Activated CD4-positive, alpha-beta T cell treated with anti-CD3 and anti-CD28 coated beads, Interleukin-2, amount 10 ng/mL, durations not matched to agents 7 days and 5 days (primary cell): ENCODE results near the gene BCAS3. TPM values are rescaled to one million over a fixed set of nuclear protein-coding genes. Genes with fewer than 3 reads are reported as not detected.
"Not testable (repeated sequence)": the region's sequence is repeated elsewhere in the genome, so short reads cannot be mapped to it uniquely, and the experiment has no call there.

Source experiments
- CTCF ChIA-PET: fragments of 350-600 bp; sonication (Branson Sonifier 250); formaldehyde crosslinking; loops from one replicate; lab custom pipeline; 2021; ENCODE audit warnings: antibody characterized with exemption; lab: Charles Lee
- POLR2A ChIA-PET: fragments of 350-600 bp; sonication (Branson Sonifier 250); formaldehyde crosslinking; loops from one replicate; lab custom pipeline; 2021; ENCODE audit warnings: antibody characterized with exemption; lab: Charles Lee
- DNase-seq: peaks from one replicate; pipeline ENCODE4 v3.0.0-alpha.2; 2020
- H3K27ac Mint-ChIP-seq: one replicate; pipeline ENCODE4 v1.8.0; 2021; ENCODE audit warnings: mild to moderate bottlenecking, moderate library complexity, mixed read lengths
- H3K27me3 Mint-ChIP-seq: one replicate; pipeline ENCODE4 v1.8.0; 2021; ENCODE audit warnings: mixed read lengths
- H3K36me3 Mint-ChIP-seq: one replicate; pipeline ENCODE4 v1.8.0; 2021; ENCODE audit warnings: low read depth, mixed read lengths
- H3K4me1 Mint-ChIP-seq: one replicate; pipeline ENCODE4 v1.8.0; 2021; ENCODE audit warnings: mixed read lengths
- H3K4me3 Mint-ChIP-seq: one replicate; pipeline ENCODE4 v1.8.0; 2021; ENCODE audit warnings: mild to moderate bottlenecking, moderate library complexity, mixed read lengths
- H3K9me3 Mint-ChIP-seq: one replicate; pipeline ENCODE4 v1.8.0; 2021; ENCODE audit warnings: mixed read lengths
- total RNA-seq, 2 experiments: library from RNA; stranded (reverse); gene quantifications; one replicate each; pipeline ENCODE4 v1.2.3, GENCODE V29; 2021

Gene BCAS3
- total RNA-seq, 2 experiments from 2014 or later: 15.5 to 16.4 TPM

- ChIA-PET CTCF (no interaction called here), POLR2A (no interaction called here)
- Mint-ChIP-seq H3K27me3 (peaks cover 38% of the 10 kb centered on the region), H3K4me3 (no peak overlapping the region), H3K4me1 (no peaks in the 10 kb centered on the region), H3K36me3 (no peaks in the 10 kb centered on the region), H3K9me3 (no peaks in the 10 kb centered on the region), H3K27ac (no peak overlapping the region)
- DNase-seq: no peak
Measured at GRCh38 chr17:61425682-61426481, 748.2 kb downstream of the BCAS3 start.

- Mint-ChIP-seq H3K36me3 (no peaks in the 10 kb centered on the region), H3K27me3 (peaks cover 34% of the 10 kb centered on the region), H3K4me3 (no peak overlapping the region), H3K4me1 (no peaks in the 10 kb centered on the region), H3K9me3 (no peaks in the 10 kb centered on the region), H3K27ac (no peak overlapping the region)
- DNase-seq: no peak
- ChIA-PET CTCF (interaction anchor here (0.9 kb wide), 1 partner anchor 14 kb away, joined by 3 read pairs; no protein-coding TSS in a partner anchor), POLR2A (no interaction called here)
Measured at GRCh38 chr17:61426482-61427304, 749.0 kb downstream of the BCAS3 start.

GRCh38 chr17:61427567-61427966 lies 749.9 kb downstream of the BCAS3 start:
- POLR2A ChIA-PET: no interaction called here
- no peak overlapping the region for H3K4me3 Mint-ChIP-seq
- no peaks in the 10 kb centered on the region for H3K9me3 Mint-ChIP-seq
- CTCF ChIA-PET: no interaction called here
- peaks cover 27% of the 10 kb centered on the region for H3K27me3 Mint-ChIP-seq
- H3K36me3 Mint-ChIP-seq: no peaks in the 10 kb centered on the region
- DNase-seq: no peak
- H3K27ac Mint-ChIP-seq: no peak overlapping the region
- H3K4me1 Mint-ChIP-seq: no peaks in the 10 kb centered on the region

GRCh38 chr17:61429274-61429673 lies 751.6 kb downstream of the BCAS3 start:
- ChIA-PET POLR2A (no interaction called here), CTCF (no interaction called here)
- Mint-ChIP-seq H3K27me3 (peaks cover 24% of the 10 kb centered on the region), H3K27ac (no peak overlapping the region), H3K4me1 (no peaks in the 10 kb centered on the region), H3K4me3 (no peak overlapping the region), H3K36me3 (no peaks in the 10 kb centered on the region), H3K9me3 (no peaks in the 10 kb centered on the region)
- no peak for DNase-seq

- H3K36me3 Mint-ChIP-seq, H3K4me3 Mint-ChIP-seq, H3K27ac Mint-ChIP-seq, H3K4me1 Mint-ChIP-seq, CTCF ChIA-PET, H3K9me3 Mint-ChIP-seq, DNase-seq, POLR2A ChIA-PET: not testable (repeated sequence)
- H3K27me3 Mint-ChIP-seq: peaks cover 30% of the 10 kb centered on the region
Measured at GRCh38 chr17:61429831-61430230, 752.2 kb downstream of the BCAS3 start.

GRCh38 chr17:61431594-61432311 lies 754.1 kb downstream of the BCAS3 start:
- Mint-ChIP-seq H3K27me3 (peaks cover 41% of the 10 kb centered on the region), H3K4me3 (no peak overlapping the region), H3K4me1 (no peaks in the 10 kb centered on the region), H3K27ac (no peak overlapping the region), H3K36me3 (no peaks in the 10 kb centered on the region), H3K9me3 (no peaks in the 10 kb centered on the region)
- ChIA-PET POLR2A (no interaction called here), CTCF (no interaction called here)
- no peak for DNase-seq

GRCh38 chr17:61436273-61436672 lies 758.6 kb downstream of the BCAS3 start:
- POLR2A ChIA-PET: no interaction called here
- H3K27me3 Mint-ChIP-seq: peaks cover 51% of the 10 kb centered on the region
- CTCF ChIA-PET: no interaction called here

GRCh38 chr17:61436995-61437704 lies 759.5 kb downstream of the BCAS3 start:
- Mint-ChIP-seq H3K4me3 (no peak overlapping the region), H3K4me1 (no peaks in the 10 kb centered on the region), H3K27ac (no peak overlapping the region), H3K27me3 (peaks cover 55% of the 10 kb centered on the region), H3K9me3 (peaks cover 7% of the 10 kb centered on the region), H3K36me3 (peaks cover 4% of the 10 kb centered on the region)
- ChIA-PET CTCF (interaction anchor here (1.0 kb wide), 1 partner anchor 25 kb away, joined by 6 read pairs; no protein-coding TSS in a partner anchor), POLR2A (no interaction called here)
- no peak for DNase-seq

More at GRCh38 chr17:61436273-61436672, 758.6 kb downstream of the BCAS3 start:
- DNase-seq: no peak
- Mint-ChIP-seq H3K9me3 (peaks cover 7% of the 10 kb centered on the region), H3K4me1 (no peaks in the 10 kb centered on the region), H3K27ac (no peak overlapping the region), H3K4me3 (no peak overlapping the region), H3K36me3 (peaks cover 4% of the 10 kb centered on the region)

- Mint-ChIP-seq H3K9me3 (peaks cover 7% of the 10 kb centered on the region), H3K27me3 (peaks cover 45% of the 10 kb centered on the region), H3K4me1 (no peaks in the 10 kb centered on the region), H3K36me3 (peaks cover 4% of the 10 kb centered on the region), H3K27ac (no peak overlapping the region), H3K4me3 (no peak overlapping the region)
- DNase-seq: no peak
- POLR2A ChIA-PET: no interaction called here
- CTCF ChIA-PET: interaction anchor here (2.0 kb wide), 1 partner anchor 11 kb away, joined by 5 read pairs; the partner anchor contains the start of gene TBX4
Measured at GRCh38 chr17:61440697-61441096, 763.0 kb downstream of the BCAS3 start.

GRCh38 chr17:61441507-61441906 lies 763.9 kb downstream of the BCAS3 start:
- DNase-seq, H3K4me3 Mint-ChIP-seq, POLR2A ChIA-PET, H3K27ac Mint-ChIP-seq, H3K4me1 Mint-ChIP-seq, H3K36me3 Mint-ChIP-seq, H3K9me3 Mint-ChIP-seq: not testable (repeated sequence)
- peaks cover 48% of the 10 kb centered on the region for H3K27me3 Mint-ChIP-seq
- CTCF ChIA-PET: interaction anchor here (2.0 to 2.6 kb wide), 2 partner anchors 10 to 29 kb away, joined by 5 read pairs; partner anchors contain the start of gene TBX4

GRCh38 chr17:61442136-61442775 lies 764.6 kb downstream of the BCAS3 start:
- H3K27me3 Mint-ChIP-seq: peaks cover 50% of the 10 kb centered on the region
- peaks cover 1% of the 10 kb centered on the region for H3K36me3 Mint-ChIP-seq
- H3K4me1 Mint-ChIP-seq: no peaks in the 10 kb centered on the region
- peaks cover 3% of the 10 kb centered on the region for H3K9me3 Mint-ChIP-seq
- no peak for DNase-seq
- no peak overlapping the region for H3K27ac Mint-ChIP-seq
- POLR2A ChIA-PET: no interaction called here
- CTCF ChIA-PET: interaction anchor here (2.0 to 2.6 kb wide), 2 partner anchors 10 to 30 kb away, joined by 5 read pairs; partner anchors contain the start of gene TBX4
- no peak overlapping the region for H3K4me3 Mint-ChIP-seq
